Ovary (tissue), 9 donors: ENCODE results near the gene SHC3. TPM values are rescaled to one million over a fixed set of nuclear protein-coding genes. Genes with fewer than 3 reads are reported as not detected.

Experiments
- DNase-seq, 5 donors: peaks; one replicate each; pipeline ENCODE4 v3.0.0-alpha.2; 2019 to 2020
- H3K27ac ChIP-seq, 2 donors: fragments of 200-600 bp; one replicate each; pipeline versions ENCODE4 v1.5.1 to v1.8.0; 2019 to 2022
- H3K27me3 ChIP-seq: fragments of 200-600 bp; one replicate; pipeline ENCODE4 v1.8.0; 2022
- H3K36me3 ChIP-seq: fragments of 200-600 bp; sonication (generic); one replicate; pipeline ENCODE4 v1.5.1; 2019
- H3K4me1 ChIP-seq: one replicate; pipeline ENCODE4 v1.8.1; 2013; ENCODE audit warnings: mild to moderate bottlenecking, moderate library complexity; ENCODE audit not compliant: insufficient read depth
- H3K4me3 ChIP-seq: fragments of 200-600 bp; sonication (generic); one replicate; pipeline ENCODE4 v1.5.1; 2017
- H3K9me3 ChIP-seq, 2 donors: fragments of 200-600 bp in 1 of 2; sonication (generic) in 1 of 2; one replicate each; pipeline versions ENCODE4 v1.5.1 to v1.8.1; 2013 to 2019; ENCODE audit warnings: mild to moderate bottlenecking in 1 of 2, moderate library complexity in 1 of 2
- EP300 ChIP-seq: sonication (generic); formaldehyde crosslinking; IDR thresholded peaks from one replicate; pipeline ENCODE4 v1.6.1; 2017; ENCODE audit warnings: antibody characterized with exemption
- POLR2A ChIP-seq: fragments of 450-650 bp; IDR thresholded peaks from one replicate; pipeline ENCODE4 v1.6.1; 2017; ENCODE audit warnings: antibody characterized with exemption, mild to moderate bottlenecking, moderate library complexity
- WGBS, 3 donors: extraction: QIAGEN DNeasy Blood & Tissue Kit in 1 of 3; methylation state at CpG; one replicate each; pipeline versions ENCODE4 v1.1.5 to v1.1.7; 2013 to 2017; 5-methylcytosine and 5-hydroxymethylcytosine counted together
- intact Hi-C, 4 donors: fragments of 100-400 bp; cut with DNase I; formaldehyde crosslinking; loops; one replicate each; pipeline versions ENCODE4 v1.11.0 to v1.15.1; 2022 to 2023
- polyA plus RNA-seq, 2 donors: library from polyadenylated mRNA; stranded (reverse); fragments of 200-250 nt in 1 of 2; fragments of 350-450 nt in 1 of 2; fragmentation: Illumina TruSeq in 1 of 2; extraction: RNeasy Lipid Tissue Mini Kit (QIAGEN cat#74804) in 1 of 2; gene quantifications; one replicate each; pipeline ENCODE4 v1.2.3, GENCODE V29; 2013 to 2014
- total RNA-seq, 7 donors: library from RNA; depleted of rRNA in 2 of 7; stranded (reverse); fragments of >200 nt in 2 of 7; fragmentation: NEBNext Ultra II Directional in 3 of 7; extraction: Animal tissue kit (Norgen Biotek cat#: 25700) in 3 of 7; gene quantifications; one replicate each; pipeline versions ENCODE4 v1.1.0 to v1.2.4, GENCODE V29; 2016 to 2023
- TF ChIP-seq, protein P1 (sequence below), 3 donors: fragments of 450-650 bp in 2 of 3; fragments of 200-600 bp in 1 of 3; IDR thresholded peaks; one replicate each; pipeline versions ENCODE4 v1.5.1 to v1.8.0; 2016 to 2022; ENCODE audit warnings: antibody characterized with exemption in 3 of 3, mild to moderate bottlenecking in 1 of 3
- donor health status: DM: no; HTN: no; CAD: no; lungs with moderate emphysema.
- donor health status: DM: no; HTN: no; CAD: no.
- donor health status: Bipolar disorder and iron deficiency.
- donor health status: DM: yes; HTN: yes; CAD: no.
- donor health status: DM: no; HTN: no; CAD: no.
- donor health status: DM: yes; HTN: yes; CAD: no.

The SHC3 gene
- total and polyA plus RNA-seq, 9 donors: 0.05 to 1.0 (median 0.46) TPM

DNA sequence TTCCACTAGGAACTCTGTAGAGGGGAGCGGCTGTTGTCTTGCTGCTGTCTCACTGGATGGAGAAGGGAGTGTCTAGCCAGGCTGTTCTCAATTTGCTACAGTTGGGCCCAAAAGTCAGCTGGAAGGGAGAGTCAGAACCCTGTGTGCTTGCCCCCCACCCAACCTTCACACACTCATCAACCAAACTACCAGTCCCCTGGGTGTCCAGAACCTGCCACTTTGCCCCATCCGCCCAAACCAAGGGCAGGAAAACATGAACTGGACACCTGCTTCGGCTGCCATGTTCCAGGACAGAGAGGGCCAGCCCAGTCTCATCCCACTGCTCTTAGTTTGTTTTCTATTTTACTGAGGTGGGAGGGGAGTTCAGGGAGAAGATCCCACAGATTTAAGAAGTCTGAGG, 105.2 kb downstream of the SHC3 start:
- TF ChIP-seq POLR2A: no peak
- TF ChIP-seq, protein P1, sequence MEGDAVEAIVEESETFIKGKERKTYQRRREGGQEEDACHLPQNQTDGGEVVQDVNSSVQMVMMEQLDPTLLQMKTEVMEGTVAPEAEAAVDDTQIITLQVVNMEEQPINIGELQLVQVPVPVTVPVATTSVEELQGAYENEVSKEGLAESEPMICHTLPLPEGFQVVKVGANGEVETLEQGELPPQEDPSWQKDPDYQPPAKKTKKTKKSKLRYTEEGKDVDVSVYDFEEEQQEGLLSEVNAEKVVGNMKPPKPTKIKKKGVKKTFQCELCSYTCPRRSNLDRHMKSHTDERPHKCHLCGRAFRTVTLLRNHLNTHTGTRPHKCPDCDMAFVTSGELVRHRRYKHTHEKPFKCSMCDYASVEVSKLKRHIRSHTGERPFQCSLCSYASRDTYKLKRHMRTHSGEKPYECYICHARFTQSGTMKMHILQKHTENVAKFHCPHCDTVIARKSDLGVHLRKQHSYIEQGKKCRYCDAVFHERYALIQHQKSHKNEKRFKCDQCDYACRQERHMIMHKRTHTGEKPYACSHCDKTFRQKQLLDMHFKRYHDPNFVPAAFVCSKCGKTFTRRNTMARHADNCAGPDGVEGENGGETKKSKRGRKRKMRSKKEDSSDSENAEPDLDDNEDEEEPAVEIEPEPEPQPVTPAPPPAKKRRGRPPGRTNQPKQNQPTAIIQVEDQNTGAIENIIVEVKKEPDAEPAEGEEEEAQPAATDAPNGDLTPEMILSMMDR (IDR thresholded peaks at IDR 0.05): no peak
- TF ChIP-seq EP300: no peak
- 93 to 98% (median 93%) methylated on average over 3 of the region's 3 CpGs for WGBS, 3 donors
- no peaks in the 10 kb centered on the region for H3K27me3 ChIP-seq
- no peaks in the 10 kb centered on the region for H3K36me3 ChIP-seq
- H3K4me1 ChIP-seq: no peaks in the 10 kb centered on the region
- H3K27ac ChIP-seq: no peak overlapping the region
- DNase-seq: no peak
- no peaks in the 10 kb centered on the region for H3K9me3 ChIP-seq
- intact Hi-C loops: no loop called here
- no peak overlapping the region for H3K4me3 ChIP-seq

DNA sequence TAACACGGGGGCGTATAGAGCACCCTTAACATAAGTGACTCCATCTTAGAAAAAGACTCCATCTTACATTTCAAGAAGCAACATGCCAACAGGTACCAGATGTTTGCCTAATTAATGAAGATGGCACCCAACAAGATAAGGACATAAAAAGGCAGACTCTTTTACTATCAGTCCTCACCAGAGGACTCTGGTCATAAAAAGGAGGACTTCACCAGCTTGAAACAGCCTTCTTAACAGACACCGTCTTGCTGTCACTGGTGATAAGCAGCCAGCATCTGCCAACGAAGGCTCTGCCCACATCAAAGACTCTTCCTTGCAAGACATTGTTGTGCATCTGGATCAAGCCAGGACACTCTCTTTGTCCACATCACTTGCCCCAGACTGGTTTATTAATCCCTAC, 107.0 kb downstream of the SHC3 start:
- Histone ChIP-seq H3K4me3 (no peak overlapping the region), H3K4me1 (no peaks in the 10 kb centered on the region), H3K9me3 (no peaks in the 10 kb centered on the region), H3K27me3 (no peaks in the 10 kb centered on the region), H3K27ac (no peak overlapping the region), H3K36me3 (no peaks in the 10 kb centered on the region)
- 56 to 70% (median 68%) methylated on average over 4 of the region's 4 CpGs for WGBS, 3 donors
- TF ChIP-seq POLR2A: no peak
- no peak for TF ChIP-seq EP300
- TF ChIP-seq, protein P1 (IDR thresholded peaks at IDR 0.05): no peak
- intact Hi-C loops: no loop called here
- no peak for DNase-seq

DNA sequence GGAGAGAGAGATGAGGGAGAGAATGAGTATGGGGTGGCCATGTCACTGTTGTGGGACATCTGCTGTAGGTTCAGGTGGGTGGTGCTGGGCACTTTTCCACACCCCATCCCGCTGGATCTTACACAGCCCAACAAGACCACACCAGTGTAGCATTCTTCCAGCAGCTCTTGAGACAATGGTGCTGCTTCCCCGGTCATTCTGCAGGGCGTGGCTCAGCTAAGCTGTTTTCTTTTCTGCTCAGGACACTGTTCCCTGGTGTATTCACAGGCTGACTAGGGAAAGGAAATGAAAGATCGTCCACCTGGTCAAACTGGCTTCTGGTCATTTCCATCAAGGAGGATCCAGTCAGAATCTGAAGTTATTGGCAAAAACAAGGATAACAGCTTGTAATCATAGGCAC, 111.8 kb downstream of the SHC3 start:
- Histone ChIP-seq H3K4me1 (no peaks in the 10 kb centered on the region), H3K27me3 (no peaks in the 10 kb centered on the region), H3K9me3 (no peaks in the 10 kb centered on the region), H3K4me3 (no peak overlapping the region), H3K27ac (no peak overlapping the region), H3K36me3 (no peaks in the 10 kb centered on the region)
- intact Hi-C loops: no loop called here
- no peak for DNase-seq
- 82 to 90% (median 82%) methylated on average over 4 of the region's 4 CpGs for WGBS, 3 donors
- TF ChIP-seq EP300 (no peak), POLR2A (no peak)
- TF ChIP-seq, protein P1 (IDR thresholded peaks at IDR 0.05): no peak

DNA sequence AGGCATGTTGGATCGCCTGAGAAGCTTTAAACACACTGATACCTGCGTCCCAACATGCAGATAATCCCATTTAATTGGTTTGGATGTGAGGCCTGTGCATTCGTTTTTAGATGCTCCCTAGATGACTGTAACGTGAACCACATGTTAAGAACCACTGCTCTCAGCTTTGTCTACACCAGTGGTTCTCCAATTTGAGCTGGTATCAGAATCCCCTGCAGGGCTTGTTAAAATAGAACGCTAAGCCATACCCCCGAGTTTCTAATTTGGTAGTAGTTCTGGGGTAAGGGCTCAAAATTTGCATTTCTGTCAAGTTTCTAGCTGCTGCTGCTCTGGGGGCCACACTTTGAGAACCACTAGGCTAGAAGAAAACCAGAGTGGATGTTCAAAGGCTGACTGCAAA, 112.7 kb downstream of the SHC3 start:
- Histone ChIP-seq H3K27me3 (no peaks in the 10 kb centered on the region), H3K36me3 (no peaks in the 10 kb centered on the region), H3K9me3 (no peaks in the 10 kb centered on the region), H3K4me3 (no peak overlapping the region), H3K4me1 (no peaks in the 10 kb centered on the region), H3K27ac (no peak overlapping the region)
- intact Hi-C loops: no loop called here
- no peak for DNase-seq
- TF ChIP-seq POLR2A (no peak), EP300 (no peak)
- TF ChIP-seq, protein P1 (IDR thresholded peaks at IDR 0.05): no peak
- 77 to 79% (median 78%) methylated on average over 6 of the region's 6 CpGs for WGBS, 3 donors

DNA sequence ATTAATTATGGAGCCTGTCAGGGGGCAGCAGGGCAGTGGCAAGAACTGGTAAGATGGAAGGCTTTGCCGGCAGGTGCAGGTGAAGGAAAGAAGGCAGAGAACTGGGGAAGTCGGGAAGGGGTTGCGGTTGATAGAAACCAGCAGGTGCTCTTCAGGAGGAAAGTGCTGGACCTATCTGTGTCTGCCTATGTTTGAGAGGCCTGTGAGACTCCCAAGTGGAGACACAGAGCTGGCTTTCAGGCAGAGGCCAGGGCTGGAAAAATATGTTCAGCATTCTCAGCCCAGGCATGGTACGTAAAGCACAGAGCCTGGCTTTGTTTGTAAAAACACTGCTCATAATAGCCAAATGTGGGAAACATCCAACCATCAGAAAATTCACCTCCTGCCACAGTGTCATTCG, 117.8 kb downstream of the SHC3 start:
- intact Hi-C loops: no loop called here
- Histone ChIP-seq H3K9me3 (no peaks in the 10 kb centered on the region), H3K27me3 (no peaks in the 10 kb centered on the region), H3K4me1 (no peaks in the 10 kb centered on the region), H3K36me3 (no peaks in the 10 kb centered on the region), H3K4me3 (no peak overlapping the region), H3K27ac (no peak overlapping the region)
- WGBS, 3 donors: 88 to 94% (median 93%) methylated on average over 5 of the region's 5 CpGs
- TF ChIP-seq POLR2A (no peak), EP300 (no peak)
- TF ChIP-seq, protein P1 (IDR thresholded peaks at IDR 0.05): no peak
- DNase-seq: no peak
